DMS53 (cell line): ENCODE data around the gene CLEC9A.
"Not testable (repeated sequence)": the region's sequence is repeated elsewhere in the genome, so short reads cannot be mapped to it uniquely, and the experiment has no call there.

ENCODE experiments used
- DNase-seq: peaks from one replicate; lab custom pipeline; 2025; lab: John Stamatoyannopoulos, UW

The CLEC9A gene

GRCh38 chr12:10030446-10030845, at the start of gene CLEC9A:
Gene CLEC9A (plus strand): TSS chr12:10030682. CDS start chr12:10052688, 22,006 bp downstream.
- DNase-seq = no peak

GRCh38 chr12:9991876-9992275, 38.6 kb upstream of the CLEC9A start:
- no peak for DNase-seq

- no peak for DNase-seq
Measured at GRCh38 chr12:9992296-9992695, 38.2 kb upstream of the CLEC9A start.

GRCh38 chr12:9999016-9999415, 31.5 kb upstream of the CLEC9A start, which contains the start of gene CLEC1B:
Gene CLEC1B (minus strand): TSS chr12:9999121. CDS start chr12:9999100, 21 bp downstream.
- DNase-seq = no peak

GRCh38 chr12:10001171-10001776, 29.2 kb upstream of the CLEC9A start:
- DNase-seq = no peak

GRCh38 chr12:10012630-10013330, 17.7 kb upstream of the CLEC9A start:
- no peak for DNase-seq

GRCh38 chr12:10015450-10015849, 15.0 kb upstream of the CLEC9A start:
- no peak for DNase-seq

- DNase-seq = peak; percentile 61
Measured at GRCh38 chr12:10016881-10017280, 13.6 kb upstream of the CLEC9A start.

- DNase-seq = no peak
Measured at GRCh38 chr12:10018386-10018785, 12.1 kb upstream of the CLEC9A start.

GRCh38 chr12:10021342-10021741, 9.1 kb upstream of the CLEC9A start:
- DNase-seq = no peak

GRCh38 chr12:10025236-10025635, 5.2 kb upstream of the CLEC9A start:
- no peak for DNase-seq

- not testable (repeated sequence) for DNase-seq
Measured at GRCh38 chr12:10026666-10027065, 3.8 kb upstream of the CLEC9A start.

GRCh38 chr12:10027311-10027710, 3.2 kb upstream of the CLEC9A start:
- no peak for DNase-seq

- DNase-seq = peak; percentile 25
Measured at GRCh38 chr12:10027721-10028120, 2.8 kb upstream of the CLEC9A start.

GRCh38 chr12:10031321-10031720, 839 bp downstream of the CLEC9A start:
- no peak for DNase-seq

- no peak for DNase-seq
Measured at GRCh38 chr12:10031771-10032175, 1.3 kb downstream of the CLEC9A start.

- DNase-seq = peak; percentile 63
Measured at GRCh38 chr12:10033783-10034545, 3.5 kb downstream of the CLEC9A start.

GRCh38 chr12:10042167-10042566, 11.7 kb downstream of the CLEC9A start:
- DNase-seq = no peak

- no peak for DNase-seq
Measured at GRCh38 chr12:10048526-10048925, 18.0 kb downstream of the CLEC9A start.

GRCh38 chr12:10052193-10052913, 21.9 kb downstream of the CLEC9A start:
- no peak for DNase-seq

GRCh38 chr12:10058387-10058786, 27.9 kb downstream of the CLEC9A start:
- DNase-seq = no peak

- peak; percentile 17 for DNase-seq
Measured at GRCh38 chr12:10065241-10065640, 34.8 kb downstream of the CLEC9A start.
